Activated CD4-positive, alpha-beta T cell treated with anti-CD3 and anti-CD28 coated beads for 4 hours (primary cell): Measurements from ENCODE around the gene TMEM203.
A peak's percentile ranks its signal among the peaks of the same experiment; 100 is the strongest.

Experiments used
- DNase-seq, 2 donors: peaks; one replicate each; pipeline ENCODE4 v3.0.0-alpha.2; 2020

The TMEM203 gene

GRCh38 chr9:137193771-137194170 is 11.7 kb downstream of the TMEM203 start:
- no peak for DNase-seq

GRCh38 chr9:137192859-137193258 is 12.6 kb downstream of the TMEM203 start:
- DNase-seq = no peak

- DNase-seq = no peak
Measured at GRCh38 chr9:137192448-137192780, 13.0 kb downstream of the TMEM203 start.

GRCh38 chr9:137191691-137192447 is 13.6 kb downstream of the TMEM203 start:
- DNase-seq = no peak

GRCh38 chr9:137191245-137191644 is 14.2 kb downstream of the TMEM203 start:
- no peak for DNase-seq

- no peak for DNase-seq
Measured at GRCh38 chr9:137190315-137190856, 15.1 kb downstream of the TMEM203 start.

GRCh38 chr9:137189297-137190295 is 15.9 kb downstream of the TMEM203 start:
- DNase-seq = no peak

- DNase-seq = peak; percentile 90 to 92
Measured at GRCh38 chr9:137188490-137189296, 16.8 kb downstream of the TMEM203 start, which contains the start of the genes ANAPC2 and SSNA1. Gene ANAPC2, minus strand, starts transcription at chr9:137188560. Its CDS starts 28 bp downstream, at chr9:137188532. Gene SSNA1, plus strand, starts transcription at chr9:137188676. Its CDS starts 51 bp downstream, at chr9:137188727.

- DNase-seq = no peak
Measured at GRCh38 chr9:137188086-137188489, 17.4 kb downstream of the TMEM203 start.

GRCh38 chr9:137187386-137187785 is 18.1 kb downstream of the TMEM203 start:
- DNase-seq = no peak

- no peak for DNase-seq
Measured at GRCh38 chr9:137186385-137186784, 19.1 kb downstream of the TMEM203 start.

- no peak for DNase-seq
Measured at GRCh38 chr9:137185921-137186320, 19.5 kb downstream of the TMEM203 start.

GRCh38 chr9:137184881-137185660 is 20.4 kb downstream of the TMEM203 start:
- no peak for DNase-seq

GRCh38 chr9:137183980-137184595 is 21.4 kb downstream of the TMEM203 start:
- DNase-seq = no peak

GRCh38 chr9:137182836-137183235 is 22.6 kb downstream of the TMEM203 start:
- no peak for DNase-seq

- no peak for DNase-seq
Measured at GRCh38 chr9:137181680-137182079, 23.8 kb downstream of the TMEM203 start.

- DNase-seq = no peak
Measured at GRCh38 chr9:137180491-137180890, 25.0 kb downstream of the TMEM203 start.

GRCh38 chr9:137179761-137180160 is 25.7 kb downstream of the TMEM203 start:
- DNase-seq = no peak

- DNase-seq = no peak
Measured at GRCh38 chr9:137178939-137179630, 26.4 kb downstream of the TMEM203 start.

- no peak for DNase-seq
Measured at GRCh38 chr9:137178201-137178938, 27.1 kb downstream of the TMEM203 start.
